Activated CD4-positive, alpha-beta T cell treated with anti-CD3 and anti-CD28 coated beads, Interleukin-2, amount 10 ng/mL, durations not matched to agents 7 days and 5 days (primary cell): ENCODE results near the gene XPR1. TPM values are rescaled to one million over a fixed set of nuclear protein-coding genes. Genes with fewer than 3 reads are reported as not detected.

Source experiments
- CTCF ChIA-PET: fragments of 350-600 bp; sonication (Branson Sonifier 250); formaldehyde crosslinking; loops from one replicate; lab custom pipeline; 2021; ENCODE audit warnings: antibody characterized with exemption; lab: Charles Lee
- POLR2A ChIA-PET: fragments of 350-600 bp; sonication (Branson Sonifier 250); formaldehyde crosslinking; loops from one replicate; lab custom pipeline; 2021; ENCODE audit warnings: antibody characterized with exemption; lab: Charles Lee
- DNase-seq: peaks from one replicate; pipeline ENCODE4 v3.0.0-alpha.2; 2020
- H3K27ac Mint-ChIP-seq: one replicate; pipeline ENCODE4 v1.8.0; 2021; ENCODE audit warnings: mild to moderate bottlenecking, moderate library complexity, mixed read lengths
- H3K27me3 Mint-ChIP-seq: one replicate; pipeline ENCODE4 v1.8.0; 2021; ENCODE audit warnings: mixed read lengths
- H3K36me3 Mint-ChIP-seq: one replicate; pipeline ENCODE4 v1.8.0; 2021; ENCODE audit warnings: low read depth, mixed read lengths
- H3K4me1 Mint-ChIP-seq: one replicate; pipeline ENCODE4 v1.8.0; 2021; ENCODE audit warnings: mixed read lengths
- H3K4me3 Mint-ChIP-seq: one replicate; pipeline ENCODE4 v1.8.0; 2021; ENCODE audit warnings: mild to moderate bottlenecking, moderate library complexity, mixed read lengths
- H3K9me3 Mint-ChIP-seq: one replicate; pipeline ENCODE4 v1.8.0; 2021; ENCODE audit warnings: mixed read lengths
- total RNA-seq, 2 experiments: library from RNA; stranded (reverse); gene quantifications; one replicate each; pipeline ENCODE4 v1.2.3, GENCODE V29; 2021

The XPR1 gene
- total RNA-seq, 2 experiments from 2014 or later, result 18.0 to 20.5 TPM

DNA sequence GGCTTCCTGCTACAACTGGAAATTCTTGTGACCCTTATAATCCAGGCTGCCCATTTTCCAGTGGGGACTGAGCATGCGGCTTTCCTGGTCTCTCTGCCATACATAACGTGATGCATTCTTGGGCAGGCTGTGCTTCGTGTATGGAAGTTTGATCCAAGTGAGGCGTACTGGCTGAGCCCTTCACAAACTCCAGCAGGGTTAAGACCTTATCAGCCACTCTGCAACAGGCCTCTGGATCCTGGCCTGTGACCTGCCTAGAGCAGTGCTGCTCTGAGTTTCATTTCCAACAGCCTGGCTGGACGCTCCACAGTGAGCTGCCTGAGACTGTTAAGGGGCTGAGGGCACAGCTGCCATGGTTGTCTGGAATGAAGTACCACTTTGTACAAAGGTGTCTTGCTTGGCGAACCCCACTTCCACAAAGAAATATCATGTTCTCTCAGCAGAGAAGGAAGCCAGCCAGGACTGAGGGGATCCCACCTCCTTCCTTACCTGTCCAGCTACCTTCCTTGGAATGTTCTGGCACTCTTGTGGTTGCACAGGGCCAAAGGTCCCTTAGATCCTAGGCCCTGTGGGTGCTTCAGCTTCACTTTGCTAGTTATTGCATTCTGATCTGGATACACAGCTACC lies 28.5 kb upstream of the XPR1 start:
- H3K9me3 Mint-ChIP-seq, result no peaks in the 10 kb centered on the region
- DNase-seq, result no peak
- POLR2A ChIA-PET, result no interaction called here
- no peak overlapping the region for H3K4me3 Mint-ChIP-seq
- no peak overlapping the region for H3K27ac Mint-ChIP-seq
- H3K36me3 Mint-ChIP-seq, result no peaks in the 10 kb centered on the region
- H3K4me1 Mint-ChIP-seq, result no peaks in the 10 kb centered on the region
- H3K27me3 Mint-ChIP-seq, result peaks cover 6% of the 10 kb centered on the region
- CTCF ChIA-PET, result interaction anchor here (1.2 to 1.3 kb wide), 2 partner anchors 9 to 13 kb away, joined by 3 to 4 read pairs; no protein-coding TSS in a partner anchor

DNA sequence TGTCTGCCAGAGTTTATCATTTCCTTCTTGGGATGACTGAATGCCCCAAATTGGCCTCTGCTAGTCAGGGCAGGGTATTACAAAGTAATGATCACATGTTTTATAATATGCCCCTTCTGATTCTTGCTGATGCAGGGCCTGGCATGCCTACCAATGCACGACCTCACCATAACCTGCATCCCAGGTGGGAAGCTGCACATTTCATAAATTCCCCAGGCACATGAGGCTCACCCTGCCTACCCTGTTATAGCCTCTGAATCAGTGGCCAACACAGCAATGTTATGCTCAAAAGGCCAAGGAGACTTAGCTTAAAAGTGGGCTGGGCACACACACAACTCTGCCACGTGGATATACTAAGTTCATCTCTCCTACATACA lies 28.0 kb upstream of the XPR1 start:
- DNase-seq, result no peak
- Mint-ChIP-seq H3K4me3 (no peak overlapping the region), H3K27me3 (peaks cover 6% of the 10 kb centered on the region), H3K27ac (no peak overlapping the region), H3K36me3 (no peaks in the 10 kb centered on the region), H3K4me1 (no peaks in the 10 kb centered on the region), H3K9me3 (no peaks in the 10 kb centered on the region)
- ChIA-PET POLR2A (no interaction called here), CTCF (interaction anchor here (1.2 to 1.3 kb wide), 2 partner anchors 10 to 14 kb away, joined by 3 to 4 read pairs; no protein-coding TSS in a partner anchor)

DNA sequence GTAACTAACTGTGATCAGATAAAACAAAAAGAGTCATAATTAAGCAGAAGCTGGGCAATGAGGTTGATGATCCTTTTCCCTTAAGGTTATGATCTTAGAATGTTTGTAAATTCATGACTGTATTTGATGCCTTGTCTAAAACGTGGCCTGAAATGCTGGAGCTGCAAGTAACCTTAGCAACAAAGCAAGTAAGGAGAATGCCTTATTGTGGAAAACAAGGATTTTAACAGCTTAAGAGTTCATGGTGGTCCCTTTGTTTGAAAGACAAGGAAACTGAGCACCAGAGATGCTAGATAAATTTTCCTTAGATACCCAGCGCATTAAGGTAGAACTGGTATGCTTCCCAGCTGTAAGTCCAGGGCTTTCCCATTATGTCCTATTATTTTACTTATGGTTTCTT lies 25.7 kb upstream of the XPR1 start:
- no peaks in the 10 kb centered on the region for H3K9me3 Mint-ChIP-seq
- no peak overlapping the region for H3K27ac Mint-ChIP-seq
- ChIA-PET POLR2A (no interaction called here), CTCF (interaction anchor here (1.1 kb wide), 1 partner anchor 20 kb away, joined by 4 read pairs; no protein-coding TSS in a partner anchor)
- H3K27me3 Mint-ChIP-seq, result peaks cover 6% of the 10 kb centered on the region
- H3K4me3 Mint-ChIP-seq, result no peak overlapping the region
- H3K4me1 Mint-ChIP-seq, result peaks cover 1% of the 10 kb centered on the region
- DNase-seq, result no peak
- no peaks in the 10 kb centered on the region for H3K36me3 Mint-ChIP-seq

DNA sequence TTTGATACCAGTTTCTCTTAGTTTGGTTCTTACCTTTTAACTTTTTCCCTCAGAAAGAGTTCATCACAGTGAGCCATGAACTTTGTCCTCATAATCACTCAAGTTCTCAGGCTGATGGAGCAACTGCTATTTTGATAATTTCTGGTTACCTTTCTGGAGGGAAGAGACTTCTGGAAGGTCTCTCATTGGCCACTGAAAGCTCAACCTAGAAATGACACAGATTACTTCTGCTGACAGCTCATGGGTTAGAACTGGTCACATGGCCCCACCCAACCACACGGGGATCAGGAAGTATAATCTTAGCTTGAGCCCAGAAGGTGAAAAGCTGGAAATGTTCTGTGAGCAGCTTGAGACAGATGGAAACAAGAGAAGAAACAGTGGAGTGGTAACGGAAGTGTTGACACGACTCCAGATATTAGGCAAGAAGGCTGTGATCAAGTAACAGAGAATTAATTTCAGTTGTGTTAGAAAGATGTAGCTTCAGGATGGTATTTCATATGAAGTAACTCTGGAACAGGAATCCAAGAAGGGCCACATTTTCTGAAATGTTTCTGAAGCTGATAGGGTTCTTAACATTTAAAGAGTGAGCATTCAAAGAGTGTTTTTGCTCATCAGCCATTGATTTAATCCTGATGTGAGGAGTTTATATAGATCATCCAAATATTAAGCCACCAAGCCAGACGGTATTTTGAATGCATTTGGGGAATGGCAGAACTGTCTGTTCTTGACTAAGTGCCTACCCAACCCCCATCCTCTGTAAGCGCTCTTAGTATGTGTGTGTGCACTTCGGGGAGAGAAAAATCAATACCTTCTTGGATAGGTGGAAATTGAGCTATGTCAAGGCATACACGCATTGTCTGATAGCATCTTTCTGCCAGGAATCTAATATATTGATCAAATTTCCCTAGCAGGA lies 21.9 kb upstream of the XPR1 start:
- POLR2A ChIA-PET, result interaction anchor here (0.6 kb wide), 2 partner anchors 8 to 72 kb away, joined by 3 to 4 read pairs; no protein-coding TSS in a partner anchor
- no peak overlapping the region for H3K27ac Mint-ChIP-seq
- H3K9me3 Mint-ChIP-seq, result no peaks in the 10 kb centered on the region
- no peaks in the 10 kb centered on the region for H3K36me3 Mint-ChIP-seq
- H3K27me3 Mint-ChIP-seq, result no peaks in the 10 kb centered on the region
- CTCF ChIA-PET, result interaction anchor here (1.1 to 1.4 kb wide), 2 partner anchors 8 to 9 kb away, joined by 3 to 7 read pairs; no protein-coding TSS in a partner anchor
- H3K4me3 Mint-ChIP-seq, result no peak overlapping the region
- H3K4me1 Mint-ChIP-seq, result peaks cover 6% of the 10 kb centered on the region
- DNase-seq, result no peak

DNA sequence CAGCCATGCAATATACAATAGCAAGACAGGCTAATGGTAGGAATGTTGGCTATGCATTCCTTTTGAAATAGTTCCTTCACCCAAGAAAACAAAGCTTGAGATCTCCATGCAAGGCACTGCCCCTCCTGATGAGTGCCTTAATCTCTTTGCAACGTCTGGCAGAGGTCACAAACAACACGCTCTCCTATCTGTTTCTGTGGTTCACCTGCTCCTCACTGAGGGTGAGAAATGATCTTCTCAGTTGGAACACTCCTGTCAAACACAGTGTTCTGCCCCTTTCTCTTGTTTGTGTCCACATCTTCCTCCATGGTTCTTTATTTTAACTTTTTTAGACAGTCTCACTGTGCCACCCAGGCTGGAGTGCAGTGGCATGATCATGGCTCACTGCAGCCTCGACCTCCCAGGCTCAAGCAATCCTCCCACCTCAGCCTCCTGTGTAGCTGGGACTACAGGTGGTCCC lies 21.2 kb upstream of the XPR1 start:
- no peaks in the 10 kb centered on the region for H3K9me3 Mint-ChIP-seq
- H3K27me3 Mint-ChIP-seq, result no peaks in the 10 kb centered on the region

DNA sequence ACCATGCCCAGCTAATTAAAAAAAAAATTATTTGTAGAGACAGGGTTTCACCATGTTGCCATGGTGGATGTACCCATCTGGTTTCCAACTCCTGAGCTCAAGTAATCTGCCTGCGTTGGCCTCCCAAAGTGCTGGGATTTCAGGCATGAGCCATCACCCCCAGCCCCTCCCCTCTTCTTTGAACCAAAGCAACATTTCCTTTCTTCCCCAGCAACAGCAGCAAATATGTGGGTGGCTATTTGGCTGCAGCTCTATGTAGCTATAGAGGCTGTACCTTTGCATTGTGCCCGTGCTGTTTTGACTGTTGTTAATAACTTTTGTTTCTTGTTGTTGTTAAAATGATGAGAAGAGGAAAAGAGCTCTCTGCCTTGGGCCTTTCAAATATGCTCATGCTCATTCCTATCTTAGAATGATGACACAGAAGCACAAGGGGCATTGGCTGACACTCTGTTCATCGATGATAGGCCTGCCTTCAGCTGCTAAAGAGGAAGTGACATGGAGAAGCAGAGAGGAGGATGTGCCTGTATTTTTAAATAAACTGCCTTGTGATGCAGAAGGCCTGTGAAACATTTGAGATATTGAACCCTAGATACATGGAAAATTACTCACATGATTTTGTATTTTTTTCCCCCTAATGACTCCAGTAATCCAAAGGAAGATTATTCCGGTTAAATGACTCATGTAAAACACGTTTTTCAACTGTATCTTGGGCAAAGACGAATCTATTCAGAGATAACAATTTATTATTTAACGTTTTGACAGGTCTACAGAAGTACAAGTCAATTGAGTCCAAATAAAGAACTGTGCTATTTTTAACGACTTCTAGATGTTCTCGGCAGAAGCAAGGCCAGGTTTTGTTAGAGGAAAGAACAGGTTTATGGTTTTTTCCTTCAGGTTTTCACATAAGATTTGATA lies 20.5 kb upstream of the XPR1 start:
- no peaks in the 10 kb centered on the region for H3K9me3 Mint-ChIP-seq
- peaks cover 6% of the 10 kb centered on the region for H3K4me1 Mint-ChIP-seq
- no peaks in the 10 kb centered on the region for H3K36me3 Mint-ChIP-seq
- no peak overlapping the region for H3K4me3 Mint-ChIP-seq
- DNase-seq, result no peak
- ChIA-PET POLR2A (no interaction called here), CTCF (interaction anchor here (0.7 kb wide), 1 partner anchor 26 kb away, joined by 3 read pairs; no protein-coding TSS in a partner anchor)
- H3K27me3 Mint-ChIP-seq, result no peaks in the 10 kb centered on the region
- peak overlapping the region; percentile 52 for H3K27ac Mint-ChIP-seq

More for the DNA sequence above, 21.2 kb upstream of the XPR1 start:
- POLR2A ChIA-PET, result interaction anchor here (0.6 kb wide), 2 partner anchors 9 to 72 kb away, joined by 3 to 4 read pairs; no protein-coding TSS in a partner anchor
- Mint-ChIP-seq H3K4me3 (no peak overlapping the region), H3K27ac (no peak overlapping the region), H3K4me1 (peaks cover 6% of the 10 kb centered on the region), H3K36me3 (no peaks in the 10 kb centered on the region)
- no peak for DNase-seq
- CTCF ChIA-PET, result interaction anchor here (0.7 kb wide), 1 partner anchor 26 kb away, joined by 3 read pairs; no protein-coding TSS in a partner anchor

DNA sequence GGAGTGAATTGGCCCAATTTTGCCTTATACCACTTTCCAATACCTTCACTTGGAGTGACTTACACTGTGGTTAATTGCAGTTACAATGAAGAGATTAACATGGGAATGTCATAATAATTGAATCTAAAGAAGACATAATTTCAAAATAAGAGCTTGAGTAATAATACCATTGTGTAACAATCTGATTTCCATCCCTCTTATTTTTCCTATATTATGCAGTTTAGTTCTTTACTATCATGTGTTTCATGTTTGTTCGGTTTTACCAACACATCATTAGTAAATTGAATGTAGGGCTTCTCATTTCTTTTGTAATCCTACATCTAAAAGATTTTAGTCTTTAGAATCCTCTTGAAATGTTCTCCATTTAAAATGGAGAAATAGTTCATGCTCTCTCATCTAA lies 19.2 kb upstream of the XPR1 start:
- no peak for DNase-seq
- ChIA-PET CTCF (no interaction called here), POLR2A (no interaction called here)
- no peaks in the 10 kb centered on the region for H3K9me3 Mint-ChIP-seq
- no peak overlapping the region for H3K27ac Mint-ChIP-seq
- no peak overlapping the region for H3K4me3 Mint-ChIP-seq
- no peaks in the 10 kb centered on the region for H3K27me3 Mint-ChIP-seq
- H3K4me1 Mint-ChIP-seq, result peaks cover 6% of the 10 kb centered on the region
- no peaks in the 10 kb centered on the region for H3K36me3 Mint-ChIP-seq

DNA sequence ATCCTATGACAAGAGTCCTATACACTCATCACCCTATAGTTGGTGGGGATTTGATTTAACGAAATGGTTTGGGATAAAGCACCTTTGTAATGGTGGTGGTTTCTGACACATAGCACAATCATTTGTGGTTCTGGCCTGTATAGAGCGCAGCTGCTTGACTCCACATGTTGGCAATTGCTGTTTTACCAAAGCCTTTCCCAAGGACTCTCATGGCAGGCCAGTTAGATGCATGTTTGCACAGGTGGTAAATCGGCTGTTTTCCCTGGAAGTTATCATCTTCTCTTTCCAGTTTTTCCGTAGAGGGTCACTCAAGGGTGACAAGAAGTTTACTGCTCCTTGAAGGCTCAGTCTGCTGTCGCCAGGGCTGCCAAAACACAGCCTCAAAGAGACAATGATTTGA lies 17.1 kb upstream of the XPR1 start:
- Mint-ChIP-seq H3K4me3 (no peak overlapping the region), H3K4me1 (peaks cover 6% of the 10 kb centered on the region), H3K9me3 (no peaks in the 10 kb centered on the region), H3K27me3 (no peaks in the 10 kb centered on the region), H3K27ac (no peak overlapping the region), H3K36me3 (no peaks in the 10 kb centered on the region)
- no peak for DNase-seq
- CTCF ChIA-PET, result no interaction called here
- POLR2A ChIA-PET, result no interaction called here

DNA sequence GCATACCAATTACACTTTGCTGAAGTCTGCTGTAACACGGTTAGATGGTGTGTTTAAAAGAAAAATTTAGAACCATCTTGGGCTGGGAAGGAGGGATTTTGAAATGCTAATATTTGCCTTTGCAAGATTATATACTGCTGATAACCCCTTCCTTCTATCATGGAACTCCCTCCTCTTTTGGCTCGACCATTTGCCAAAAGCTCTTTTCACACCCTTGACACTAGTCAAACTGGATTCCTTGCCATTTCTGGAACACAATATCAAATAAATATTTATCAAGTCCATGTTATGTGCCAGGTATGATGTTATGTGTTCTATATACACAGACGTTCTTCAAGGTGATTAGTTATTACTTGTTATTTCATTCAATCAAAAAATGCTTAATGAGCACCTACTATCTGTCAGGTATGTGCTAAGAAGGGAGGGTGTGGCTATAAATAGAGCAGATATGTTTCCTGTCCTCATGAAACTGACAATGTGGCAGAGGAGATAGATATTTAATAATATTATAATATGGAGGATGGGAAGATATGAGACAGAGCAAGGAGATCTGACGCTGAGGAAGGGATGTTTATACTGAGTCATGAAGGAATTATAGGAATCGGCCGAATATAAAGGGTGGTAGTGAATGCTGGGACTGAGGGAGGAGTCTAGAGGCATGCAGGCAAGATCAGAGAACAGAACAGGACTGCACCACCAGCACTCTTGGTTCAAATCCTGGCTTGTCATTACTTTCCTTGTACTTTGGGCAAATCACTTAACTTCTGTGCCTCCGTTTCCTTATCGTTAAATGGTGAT lies 16.1 kb upstream of the XPR1 start:
- POLR2A ChIA-PET, result no interaction called here

DNA sequence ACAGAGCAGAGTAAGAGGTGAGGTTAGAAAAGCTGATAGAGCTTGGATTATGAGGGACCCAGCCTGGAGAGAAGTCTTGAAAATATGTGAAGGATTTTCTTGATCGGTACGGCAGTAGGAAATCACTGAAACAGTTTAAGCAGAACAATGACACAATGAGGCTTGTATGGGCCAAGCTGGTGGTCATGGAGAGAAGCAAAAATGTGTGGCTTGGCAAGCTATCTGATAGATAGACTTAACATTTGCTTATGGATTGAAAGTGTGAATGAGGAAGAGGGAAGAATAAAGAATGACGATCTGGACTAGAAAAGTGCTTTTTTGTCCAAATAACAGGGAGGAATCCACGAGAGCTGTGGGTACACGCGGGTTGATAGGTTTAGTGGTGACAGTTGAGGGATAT lies 15.4 kb upstream of the XPR1 start:
- no peaks in the 10 kb centered on the region for H3K9me3 Mint-ChIP-seq
- peaks cover 2% of the 10 kb centered on the region for H3K4me1 Mint-ChIP-seq
- H3K36me3 Mint-ChIP-seq, result no peaks in the 10 kb centered on the region
- no peak for DNase-seq
- ChIA-PET POLR2A (no interaction called here), CTCF (interaction anchor here (1.0 to 1.3 kb wide), 3 partner anchors 8 to 12 kb away, joined by 3 to 7 read pairs (median 3); no protein-coding TSS in a partner anchor)
- no peak overlapping the region for H3K27ac Mint-ChIP-seq
- H3K4me3 Mint-ChIP-seq, result no peak overlapping the region
- no peaks in the 10 kb centered on the region for H3K27me3 Mint-ChIP-seq

More for the DNA sequence above, 16.1 kb upstream of the XPR1 start:
- Mint-ChIP-seq H3K36me3 (no peaks in the 10 kb centered on the region), H3K27ac (no peak overlapping the region), H3K4me1 (peaks cover 6% of the 10 kb centered on the region), H3K9me3 (no peaks in the 10 kb centered on the region), H3K4me3 (no peak overlapping the region), H3K27me3 (no peaks in the 10 kb centered on the region)
- CTCF ChIA-PET, result interaction anchor here (1.3 kb wide), 2 partner anchors 7 to 12 kb away, joined by 3 to 7 read pairs; no protein-coding TSS in a partner anchor
- no peak for DNase-seq

DNA sequence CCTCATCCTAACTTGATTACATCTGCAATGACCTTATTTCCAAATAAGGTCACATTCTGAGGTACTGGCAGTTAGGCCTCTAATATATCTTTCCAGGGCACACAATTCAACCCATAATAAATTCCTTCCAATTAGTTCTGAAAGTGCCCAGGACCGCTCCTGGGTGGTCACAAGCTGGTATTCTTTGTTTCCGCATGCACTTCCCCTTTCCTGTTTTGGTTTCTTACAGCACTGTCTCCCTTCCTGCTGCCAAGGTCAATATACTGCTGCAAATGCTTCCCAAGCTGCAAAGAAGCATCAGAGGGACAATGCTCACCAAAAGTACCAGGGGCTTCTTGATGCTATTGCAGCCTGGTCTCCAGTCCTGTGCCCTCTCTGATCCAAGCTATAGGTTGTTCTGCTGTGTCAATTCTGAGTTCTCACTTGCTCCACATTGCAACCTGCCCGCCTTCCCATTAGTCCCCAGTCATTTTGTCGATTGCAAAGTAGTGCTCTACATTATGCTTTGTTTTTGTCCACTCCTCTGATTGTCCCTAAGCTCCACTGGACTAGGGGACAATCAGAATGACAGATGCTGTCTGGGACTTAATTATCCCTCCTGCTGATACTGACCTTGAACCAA lies 13.9 kb upstream of the XPR1 start:
- Mint-ChIP-seq H3K36me3 (no peaks in the 10 kb centered on the region), H3K9me3 (no peaks in the 10 kb centered on the region), H3K27me3 (no peaks in the 10 kb centered on the region), H3K27ac (no peak overlapping the region), H3K4me1 (no peaks in the 10 kb centered on the region), H3K4me3 (no peak overlapping the region)
- POLR2A ChIA-PET, result no interaction called here
- CTCF ChIA-PET, result interaction anchor here (1.5 kb wide), 1 partner anchor 9 kb away, joined by 7 read pairs; no protein-coding TSS in a partner anchor
- no peak for DNase-seq
